Hypothalamus (tissue), 51 donors: ENCODE data around the gene SHROOM4.
A peak's percentile ranks its signal among the peaks of the same experiment; 100 is the strongest.

Source experiments
- DNase-seq, 51 donors: peaks; one replicate each; lab custom pipeline; 2025; lab: John Stamatoyannopoulos, UW

The SHROOM4 gene

GRCh38 chrX:50779694-50780093 is 34.3 kb downstream of the SHROOM4 start:
- DNase-seq: no peak

DNA sequence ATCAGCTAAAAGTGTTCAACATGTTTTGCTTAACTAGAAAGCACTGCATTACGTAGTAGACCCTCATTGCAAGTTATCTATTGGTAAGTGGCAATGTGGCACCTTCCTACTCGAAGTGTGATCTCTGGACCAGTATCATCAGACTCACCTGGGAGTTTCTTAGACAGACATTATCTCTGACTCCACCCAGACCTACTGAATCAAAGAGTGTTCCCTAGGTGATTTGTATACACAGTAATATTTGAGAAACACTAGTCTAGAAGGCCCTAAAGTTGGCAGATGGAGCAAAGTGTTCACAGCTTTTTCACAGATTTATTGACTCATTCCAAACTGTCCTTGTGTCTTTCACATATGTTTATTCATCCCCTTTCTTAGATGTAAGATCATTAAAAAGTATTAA is 35.7 kb downstream of the SHROOM4 start:
- no peak for DNase-seq

GRCh38 chrX:50776248-50776647 is 37.7 kb downstream of the SHROOM4 start:
- DNase-seq: no peak

DNA sequence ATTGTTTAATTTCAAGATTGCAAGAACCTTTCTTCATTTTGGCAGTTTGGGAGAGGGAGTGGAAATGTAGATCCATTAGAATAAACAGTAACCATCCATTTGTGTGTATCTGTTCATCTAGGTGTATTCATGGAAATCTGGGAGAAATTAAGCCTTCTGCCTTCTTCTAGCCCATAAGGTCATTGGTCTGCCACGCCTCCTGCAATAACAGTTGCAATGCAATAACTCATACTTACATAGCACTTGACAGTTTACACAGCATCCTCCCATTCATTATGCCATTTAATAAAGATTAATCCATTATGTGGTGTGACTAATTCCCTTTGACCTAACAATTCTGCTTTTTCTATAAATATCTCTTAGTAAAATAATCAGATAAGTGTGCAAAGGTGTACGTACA is 42.6 kb downstream of the SHROOM4 start:
- DNase-seq: no peak

DNA sequence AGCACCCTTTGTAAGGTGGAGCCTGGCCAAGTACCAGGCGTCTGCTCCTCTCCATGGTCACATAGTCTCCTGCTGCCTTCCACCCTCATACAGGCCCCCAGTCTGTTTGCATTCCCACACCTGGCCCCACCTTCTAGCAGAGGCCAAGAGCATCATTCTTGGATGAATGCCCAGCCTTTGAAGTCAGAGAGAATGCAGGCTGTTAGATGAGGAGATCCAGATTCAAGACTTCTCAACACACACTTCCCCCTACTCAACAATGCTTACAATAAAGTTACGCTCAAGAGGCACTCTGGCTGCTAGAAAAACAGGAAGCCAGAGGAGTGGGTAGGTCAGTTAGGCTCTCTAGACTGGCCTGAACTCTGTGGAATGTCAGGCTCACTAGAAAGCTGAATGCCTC is 43.3 kb downstream of the SHROOM4 start:
- no peak for DNase-seq

DNA sequence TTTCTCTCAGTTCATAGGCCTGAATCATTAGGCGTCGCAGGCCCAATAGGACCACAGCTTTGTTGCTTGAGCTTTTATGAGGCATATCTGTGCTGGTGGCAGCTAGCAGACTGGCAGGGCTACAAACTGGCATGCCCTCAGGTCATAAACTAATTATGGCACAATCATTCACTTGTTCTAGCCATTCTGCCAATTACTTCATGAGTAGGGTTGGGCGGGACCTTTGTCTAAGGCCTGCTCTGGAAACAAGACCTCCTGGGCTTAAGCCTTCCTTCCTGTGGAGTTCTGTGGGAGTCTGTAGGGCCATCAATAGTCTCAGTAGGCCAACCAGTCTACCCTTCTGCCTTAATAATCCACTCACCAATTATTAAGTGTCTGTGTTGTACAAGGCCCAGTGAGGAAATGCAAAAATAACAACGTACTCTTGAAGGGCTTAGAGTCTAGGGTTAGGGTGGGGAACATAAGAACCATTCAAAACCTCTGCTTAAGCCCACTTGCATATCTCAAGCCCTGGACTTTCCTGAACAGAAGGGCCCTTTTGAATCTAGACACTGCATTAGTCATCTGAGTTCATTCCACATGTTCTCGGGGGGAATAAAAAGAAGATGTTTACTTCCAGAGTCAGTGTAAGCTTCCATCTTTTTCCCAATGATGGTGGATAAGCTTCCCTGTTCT is 44.5 kb downstream of the SHROOM4 start:
- DNase-seq: peak in 24 of 51 donors; percentile 0 to 72 (median 13)

DNA sequence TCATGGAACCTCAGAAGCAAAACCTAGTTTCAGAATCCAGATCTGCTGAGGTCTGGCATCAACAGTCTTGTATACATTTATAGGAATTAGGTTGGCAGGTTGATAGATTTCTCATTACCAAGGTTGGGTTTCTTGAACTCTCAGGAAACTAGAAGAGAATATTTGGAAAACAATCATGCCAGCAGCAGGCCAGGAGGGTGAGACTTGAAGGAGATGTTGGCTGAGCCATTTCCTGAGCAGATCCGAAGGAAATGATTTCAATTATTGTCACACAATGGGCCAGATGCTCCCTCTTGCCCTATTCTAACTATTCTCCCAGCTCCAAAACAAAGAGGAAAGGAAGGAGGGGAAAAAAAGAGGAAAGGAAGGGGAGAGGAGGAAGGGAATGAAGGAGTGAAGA is 45.2 kb downstream of the SHROOM4 start:
- DNase-seq: no peak

DNA sequence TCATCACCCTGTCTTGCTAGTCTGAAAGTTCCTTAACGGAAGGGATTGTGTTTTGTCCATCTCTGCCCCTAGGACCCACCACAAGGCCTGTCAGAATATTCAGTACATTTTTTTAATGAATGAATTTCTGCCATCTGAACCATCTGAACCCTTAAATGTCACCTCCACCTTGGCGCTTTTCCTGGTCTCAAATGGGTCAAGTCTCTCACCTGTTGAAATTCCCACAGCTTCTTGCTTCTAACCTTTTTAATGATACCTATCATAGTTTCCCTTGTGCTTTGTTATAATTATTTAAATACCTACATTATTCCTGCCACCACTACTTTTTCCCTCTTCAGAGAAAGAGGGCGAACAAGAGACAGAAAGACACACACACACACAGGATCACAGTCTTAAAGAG is 48.0 kb downstream of the SHROOM4 start:
- no peak for DNase-seq

- no peak for DNase-seq
These were observed 51.4 kb downstream of the SHROOM4 start for GRCh38 chrX:50762578-50762977.

DNA sequence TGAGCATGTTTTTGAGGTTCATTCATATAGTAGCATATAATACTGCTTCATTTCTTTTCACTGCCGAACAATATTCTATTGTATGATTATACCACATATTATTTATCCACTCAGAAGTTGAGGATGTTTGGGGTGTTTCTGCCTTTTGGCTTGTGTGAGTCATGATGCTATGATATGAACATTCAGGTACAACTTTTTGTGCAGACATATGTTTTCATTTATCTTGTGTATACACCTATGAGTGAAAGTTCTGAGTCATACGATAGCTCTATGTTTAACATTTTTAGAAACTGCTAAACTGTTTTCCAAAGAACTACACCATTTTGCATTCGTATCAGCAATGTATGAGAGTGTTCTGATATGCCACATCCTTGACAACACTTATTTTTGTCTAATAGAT is 57.7 kb downstream of the SHROOM4 start:
- no peak for DNase-seq

GRCh38 chrX:50751091-50751490 is 62.9 kb downstream of the SHROOM4 start:
- no peak for DNase-seq

- peak in 6 of 51 donors; percentile 0 to 13 (median 6) for DNase-seq
These were observed 66.5 kb downstream of the SHROOM4 start for GRCh38 chrX:50747471-50747900.

GRCh38 chrX:50736656-50737055 is 77.3 kb downstream of the SHROOM4 start:
- no peak for DNase-seq

- DNase-seq: no peak
These were observed 87.7 kb downstream of the SHROOM4 start for GRCh38 chrX:50726296-50726695.

DNA sequence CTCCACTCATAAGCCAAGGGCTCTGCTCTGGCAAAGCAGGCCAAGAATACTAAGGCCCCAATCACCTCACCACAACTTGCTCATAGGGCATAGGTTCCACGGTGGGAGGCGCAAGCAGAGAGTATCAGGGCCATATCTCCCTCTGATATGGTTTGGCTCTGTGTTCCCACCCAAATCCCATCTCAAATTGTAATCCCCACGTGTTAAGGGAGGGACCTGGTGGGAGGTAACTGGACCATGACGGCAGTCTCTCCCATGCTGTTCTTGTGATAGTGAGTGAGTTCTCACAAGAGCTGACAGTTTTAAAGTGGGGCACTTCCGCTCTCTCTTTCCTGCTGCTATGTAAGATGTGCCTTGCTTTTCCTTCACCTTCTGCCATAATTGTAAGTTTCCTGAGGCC is 88.7 kb downstream of the SHROOM4 start:
- no peak for DNase-seq

- no peak for DNase-seq
These were observed 91.0 kb downstream of the SHROOM4 start for GRCh38 chrX:50723006-50723405.

- DNase-seq: no peak
These were observed 92.1 kb downstream of the SHROOM4 start for GRCh38 chrX:50721764-50722521.

DNA sequence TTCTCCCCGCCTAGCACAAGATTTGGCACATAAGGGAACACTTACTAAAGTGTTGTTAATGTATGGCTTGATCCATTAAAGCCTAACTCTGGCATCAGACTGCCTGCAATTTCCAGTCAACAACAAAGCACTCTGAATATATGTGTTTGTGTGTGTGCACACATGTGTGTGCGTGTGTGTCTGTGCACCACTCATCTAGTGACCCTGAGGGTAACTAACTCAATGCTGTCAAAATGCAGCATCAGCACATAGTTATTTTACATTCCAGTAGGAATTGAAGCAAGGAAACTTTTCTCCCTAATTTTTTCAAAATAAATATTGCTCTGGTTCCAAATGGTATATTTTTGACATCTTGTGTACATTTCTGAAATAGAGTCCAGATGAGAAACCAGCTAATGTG is 94.4 kb downstream of the SHROOM4 start:
- no peak for DNase-seq

- no peak for DNase-seq
These were observed 95.2 kb downstream of the SHROOM4 start for GRCh38 chrX:50718776-50719175.

DNA sequence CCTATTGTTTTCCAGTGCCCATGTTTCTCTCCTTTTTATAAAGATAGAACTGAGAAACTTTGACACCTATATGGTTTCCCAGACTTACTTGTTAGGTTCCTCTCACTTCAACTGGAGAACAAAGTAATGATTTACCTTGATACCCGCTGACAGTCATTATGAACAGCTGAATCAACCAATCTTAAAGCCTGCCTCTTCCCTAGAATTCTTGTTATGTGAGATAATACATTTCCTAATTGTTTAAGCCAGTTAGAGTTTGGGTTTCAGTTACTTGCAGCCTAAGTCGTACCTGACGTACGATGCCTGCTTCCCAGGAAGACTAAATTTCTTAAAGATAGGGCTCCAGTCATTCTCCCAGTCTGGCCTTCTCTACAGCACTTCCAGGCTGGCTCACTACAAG is 97.3 kb downstream of the SHROOM4 start:
- DNase-seq: no peak

DNA sequence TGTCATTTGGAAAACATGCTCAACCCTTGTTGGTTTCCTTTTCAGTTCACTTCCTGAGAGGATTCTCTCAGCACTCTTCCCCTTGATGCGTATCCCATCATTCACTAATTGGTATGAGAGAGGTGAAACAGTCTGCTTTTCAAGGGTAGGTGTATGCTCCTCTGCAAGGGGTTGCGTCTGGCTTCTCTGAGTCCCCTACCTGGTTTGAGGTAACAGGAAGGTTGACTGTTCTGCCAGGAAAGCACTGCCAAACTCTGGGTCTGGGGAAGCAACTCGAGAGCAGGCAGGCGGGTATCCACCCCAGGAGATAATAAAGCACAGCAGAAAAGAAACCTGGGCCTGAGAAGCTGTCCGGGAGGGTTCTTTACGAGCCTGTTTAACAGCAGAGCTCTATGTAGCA is 101.2 kb downstream of the SHROOM4 start:
- DNase-seq: no peak

DNA sequence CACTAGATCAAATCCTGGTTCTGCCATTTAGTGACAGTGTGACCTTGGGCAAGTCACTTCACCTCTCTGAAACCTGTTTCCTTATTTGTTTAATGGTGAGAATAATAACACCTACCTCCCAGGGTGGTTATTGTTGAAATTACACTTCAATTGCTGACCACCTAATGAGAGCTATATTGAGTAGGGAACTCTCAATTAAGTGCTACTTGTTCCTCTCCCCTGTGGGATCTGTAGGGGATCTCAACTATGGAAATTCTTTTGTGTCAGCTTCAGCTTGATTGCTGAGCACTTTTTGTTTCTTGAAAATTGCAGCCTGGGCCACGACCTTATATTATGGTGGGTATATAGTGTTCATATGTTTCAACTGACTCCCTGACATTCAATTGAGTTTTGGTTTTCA is 102.1 kb downstream of the SHROOM4 start:
- DNase-seq: no peak
